HepG2 (cell line): Measurements from ENCODE around the gene SYDE2. TPM values are rescaled to one million over a fixed set of nuclear protein-coding genes. Genes with fewer than 3 reads are reported as not detected.

Experiments
- ATAC-seq: fragments of 200-7000 bp; cut with Tn5 transposase; 3 replicates; pipeline ENCODE4 v1.9.1; 2020; ENCODE audit warnings: mild to moderate bottlenecking, moderate library complexity
- BruUV-seq: library from RNA; stranded (reverse); fragments of 400-500 nt; replicated peaks from 2 replicates; lab custom pipeline; 2021; lab: Mats Ljungman, UMichigan
- CTCF ChIA-PET: fragments of 300-600 bp; formaldehyde crosslinking; extraction: SDS; loops from one replicate; lab custom pipeline; 2021; ENCODE audit warnings: low total read pairs, inconsistent platforms, low intra/inter-chr PET ratio; lab: Yijun Ruan, JAX
- POLR2A ChIA-PET: fragments of 350-600 bp; sonication (Branson Sonifier 250); formaldehyde crosslinking; loops from one replicate; lab custom pipeline; 2020; ENCODE audit warnings: antibody characterized with exemption, inconsistent platforms; lab: Yijun Ruan, JAX
- DNase-seq: peaks from one replicate; pipeline ENCODE4 v3.0.0-alpha.2; 2015; ENCODE audit warnings: low spot score
- FAIRE-seq: peaks from 3 replicates; lab custom pipeline; 2011; peaks lifted over from hg19 to GRCh38; lab: Jason Lieb, UNC
- H2AFZ ChIP-seq: one replicate; pipeline ENCODE4 v1.6.1; 2011; ENCODE audit warnings: low read length, inconsistent platforms
- H3K27ac ChIP-seq: fragments of 300-600 bp; 3 replicates; pipeline ENCODE4 v1.8.0; 2011; ENCODE audit warnings: mixed run types, mild to moderate bottlenecking, mixed read lengths, low read length, inconsistent platforms; ENCODE audit not compliant: insufficient read depth; ENCODE audit errors: extremely low read length
- H3K27me3 ChIP-seq, 2 experiments: fragments of 200-600 bp in 1 of 2; 2 replicates in 1 of 2; 3 replicates in 1 of 2; pipeline versions ENCODE4 v1.6.0 to v1.8.0; 2011; ENCODE audit warnings: low read length in 2 of 2, mild to moderate bottlenecking in 2 of 2, moderate library complexity in 2 of 2, inconsistent platforms in 1 of 2; ENCODE audit not compliant: insufficient read depth in 2 of 2, control insufficient read depth in 1 of 2
- H3K36me3 ChIP-seq, 2 experiments: fragments of 200-600 bp in 1 of 2; replicated peaks in 1 of 2; 2 replicates in 1 of 2; 3 replicates in 1 of 2; pipeline versions ENCODE4 v1.5.1 to v1.8.0; 2011; ENCODE audit warnings: low read length in 2 of 2, inconsistent platforms in 1 of 2; ENCODE audit not compliant: insufficient read depth in 2 of 2, control insufficient read depth in 1 of 2
- H3K4me1 ChIP-seq: 2 replicates; pipeline ENCODE4 v1.5.1; 2012; ENCODE audit warnings: low read length, inconsistent platforms; ENCODE audit not compliant: insufficient read depth
- H3K4me2 ChIP-seq: 2 replicates; pipeline ENCODE4 v1.6.0; 2011; ENCODE audit warnings: low read depth, low read length, inconsistent platforms
- H3K4me3 ChIP-seq, 3 experiments: fragments of 200-600 bp in 1 of 3; sonication (generic), shearing (Covaris generic) in 1 of 3; replicated peaks in 1 of 3; 2 replicates each; pipeline ENCODE4 v1.5.1; 2011 to 2016; ENCODE audit warnings: low read length in 3 of 3, inconsistent platforms in 2 of 3, low read depth in 2 of 3, mild to moderate bottlenecking in 2 of 3, control low read depth in 1 of 3, mixed read lengths in 1 of 3; ENCODE audit not compliant: insufficient read depth in 1 of 3
- H3K79me2 ChIP-seq: one replicate; pipeline ENCODE4 v1.6.1; 2011; ENCODE audit warnings: low read length, inconsistent platforms; ENCODE audit not compliant: insufficient read depth
- H3K9ac ChIP-seq: 2 replicates; pipeline ENCODE4 v1.6.0; 2011; ENCODE audit warnings: mild to moderate bottlenecking, low read depth, low read length, inconsistent platforms; ENCODE audit not compliant: insufficient read depth
- H3K9me3 ChIP-seq: 2 replicates; pipeline ENCODE4 v1.5.1; 2012; ENCODE audit warnings: mild to moderate bottlenecking, low read length
- H4K20me1 ChIP-seq: 2 replicates; pipeline ENCODE4 v1.6.0; 2011; ENCODE audit warnings: inconsistent platforms, mild to moderate bottlenecking, low read length, moderate library complexity; ENCODE audit not compliant: insufficient read depth
- HOXA9 ChIP-seq: sonication (generic); formaldehyde crosslinking; IDR thresholded peaks from 2 replicates; pipeline ENCODE4 v1.8.1; 2022; ENCODE audit warnings: missing genetic modification reagents, mild to moderate bottlenecking, moderate library complexity, borderline replicate concordance
- JDP2 ChIP-seq: sonication (generic); formaldehyde crosslinking; IDR thresholded peaks from 2 replicates; pipeline ENCODE4 v1.8.1; 2022; ENCODE audit warnings: missing genetic modification reagents, borderline replicate concordance
- NFYB ChIP-seq: sonication (generic); formaldehyde crosslinking; IDR thresholded peaks from 2 replicates; pipeline ENCODE4 v1.4.0; 2020; ENCODE audit warnings: missing genetic modification reagents
- ZNF318 ChIP-seq: sonication (generic); formaldehyde crosslinking; IDR thresholded peaks from 2 replicates; pipeline ENCODE4 v1.4.0; 2020; ENCODE audit warnings: mild to moderate bottlenecking, missing genetic modification reagents
- ZNF343 ChIP-seq: sonication (generic); formaldehyde crosslinking; IDR thresholded peaks from 2 replicates; pipeline ENCODE4 v1.4.0; 2020; ENCODE audit warnings: mild to moderate bottlenecking, missing genetic modification reagents
- ZNF354B ChIP-seq: sonication (generic); formaldehyde crosslinking; IDR thresholded peaks from 2 replicates; pipeline ENCODE4 v1.8.0; 2022; ENCODE audit warnings: mild to moderate bottlenecking, missing genetic modification reagents
- WGBS: methylation state at CpG from one replicate; pipeline ENCODE4 v1.1.6; 2017; ENCODE audit warnings: low lambda C conversion rate; 5-methylcytosine and 5-hydroxymethylcytosine counted together
- in situ Hi-C: cut with HindIII; loops from 2 replicates; pipeline ENCODE4 v1.10.0; 2017; ENCODE audit warnings: low pct_unique_long_range_greater_than_20kb; ENCODE audit not compliant: extremely low pct_ligation_motif_present
- intact Hi-C: fragments of 100-400 bp; cut with micrococcal nuclease; formaldehyde crosslinking; loops from one replicate; pipeline ENCODE4 v1.10.0; 2022; ENCODE audit not compliant: unreplicated experiment
- polyA plus RNA-seq, 8 experiments: library from polyadenylated mRNA; depleted of rRNA in 3 of 8; stranded (reverse) in 7 of 8; unstranded in 1 of 8; fragments of >200 nt; fragmentation: Illumina TruSeq in 4 of 8; extraction: Trizol in 4 of 8; gene quantifications; 2 replicates each; pipeline versions ENCODE4 v1.2.1 to v1.2.3, GENCODE V29; 2011 to 2016; ENCODE audit warnings: low read depth in 4 of 8, missing spikeins in 1 of 8, mixed read lengths in 1 of 8; ENCODE audit not compliant: insufficient read depth in 1 of 8
- total RNA-seq, 5 experiments: library from RNA; depleted of rRNA; stranded (reverse); fragments of >200 nt; fragmentation: Illumina TruSeq; extraction: Trizol; gene quantifications; 2 replicates each; pipeline ENCODE4 v1.2.3, GENCODE V29; 2016; ENCODE audit warnings: low read depth in 1 of 5
- TF ChIP-seq, protein P1 (sequence below): sonication (generic); formaldehyde crosslinking; IDR thresholded peaks from 2 replicates; pipeline ENCODE4; 2020; ENCODE audit warnings: missing genetic modification reagents, mild to moderate bottlenecking, borderline replicate concordance

Gene SYDE2
- total and polyA plus RNA-seq, 2 of the 13 experiments (the other 11 are each of a cell fraction or from before 2014, with no cell fraction given): 1.8 to 5.3 TPM

- CTCF ChIA-PET: no interaction called here
- Histone ChIP-seq H3K27ac (no peak overlapping the region), H3K79me2 (no peaks in the 10 kb centered on the region), H3K4me3 (no peak overlapping the region), H2AFZ (no peak overlapping the region), H3K27me3 (no peaks in the 10 kb centered on the region), H3K4me2 (no peak overlapping the region), H3K9me3 (no peaks in the 10 kb centered on the region), H3K4me1 (peaks cover 12% of the 10 kb centered on the region), H3K36me3 (no peaks in the 10 kb centered on the region), H4K20me1 (no peaks in the 10 kb centered on the region), H3K9ac (no peak overlapping the region)
- no peak for DNase-seq
- POLR2A ChIA-PET: no interaction called here
- WGBS: 44% methylated on average over 2 of the region's 2 CpGs
- TF ChIP-seq NFYB (CRISPR knock-in tag) (no peak), ZNF343 (CRISPR knock-in tag) (no peak), HOXA9 (no peak), ZNF354B (no peak)
- no peak for FAIRE-seq
- in situ Hi-C loops (no loop called here), intact Hi-C loops (no loop called here)
- no TSS peak for BruUV-seq
- ATAC-seq: no peak
Measured at GRCh38 chr1:85219853-85220610, 19.2 kb upstream of the SYDE2 start.

- Histone ChIP-seq H3K9me3 (no peaks in the 10 kb centered on the region), H3K27ac (no peak overlapping the region), H3K4me3 (no peak overlapping the region), H3K27me3 (no peaks in the 10 kb centered on the region), H2AFZ (no peak overlapping the region), H3K4me1 (peaks cover 23% of the 10 kb centered on the region), H4K20me1 (no peaks in the 10 kb centered on the region), H3K36me3 (no peaks in the 10 kb centered on the region), H3K4me2 (no peak overlapping the region), H3K9ac (no peak overlapping the region), H3K79me2 (no peaks in the 10 kb centered on the region)
- ATAC-seq: no peak
- ChIA-PET CTCF (no interaction called here), POLR2A (no interaction called here)
- no TSS peak for BruUV-seq
- FAIRE-seq: no peak
- in situ Hi-C loops: no loop called here
- intact Hi-C loops: no loop called here
- no peak for DNase-seq
- TF ChIP-seq, protein P1, sequence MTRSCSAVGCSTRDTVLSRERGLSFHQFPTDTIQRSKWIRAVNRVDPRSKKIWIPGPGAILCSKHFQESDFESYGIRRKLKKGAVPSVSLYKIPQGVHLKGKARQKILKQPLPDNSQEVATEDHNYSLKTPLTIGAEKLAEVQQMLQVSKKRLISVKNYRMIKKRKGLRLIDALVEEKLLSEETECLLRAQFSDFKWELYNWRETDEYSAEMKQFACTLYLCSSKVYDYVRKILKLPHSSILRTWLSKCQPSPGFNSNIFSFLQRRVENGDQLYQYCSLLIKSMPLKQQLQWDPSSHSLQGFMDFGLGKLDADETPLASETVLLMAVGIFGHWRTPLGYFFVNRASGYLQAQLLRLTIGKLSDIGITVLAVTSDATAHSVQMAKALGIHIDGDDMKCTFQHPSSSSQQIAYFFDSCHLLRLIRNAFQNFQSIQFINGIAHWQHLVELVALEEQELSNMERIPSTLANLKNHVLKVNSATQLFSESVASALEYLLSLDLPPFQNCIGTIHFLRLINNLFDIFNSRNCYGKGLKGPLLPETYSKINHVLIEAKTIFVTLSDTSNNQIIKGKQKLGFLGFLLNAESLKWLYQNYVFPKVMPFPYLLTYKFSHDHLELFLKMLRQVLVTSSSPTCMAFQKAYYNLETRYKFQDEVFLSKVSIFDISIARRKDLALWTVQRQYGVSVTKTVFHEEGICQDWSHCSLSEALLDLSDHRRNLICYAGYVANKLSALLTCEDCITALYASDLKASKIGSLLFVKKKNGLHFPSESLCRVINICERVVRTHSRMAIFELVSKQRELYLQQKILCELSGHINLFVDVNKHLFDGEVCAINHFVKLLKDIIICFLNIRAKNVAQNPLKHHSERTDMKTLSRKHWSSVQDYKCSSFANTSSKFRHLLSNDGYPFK (CRISPR knock-in tag): no peak
- no peak for TF ChIP-seq ZNF318 (CRISPR knock-in tag)
- no peak for TF ChIP-seq JDP2 (CRISPR knock-in tag)
Measured at GRCh38 chr1:85216697-85217096, 15.9 kb upstream of the SYDE2 start.
